NB4 (cell line): ENCODE results near the gene PIK3CA.
A peak's percentile ranks its signal among the peaks of the same experiment; 100 is the strongest.

Source experiments
- DNase-seq: peaks from one replicate; pipeline ENCODE4 v3.0.0; 2010; ENCODE audit warnings: low read depth
- H3K4me3 ChIP-seq: one replicate; pipeline ENCODE4 v1.5.1; 2011; ENCODE audit warnings: mild to moderate bottlenecking, low read depth, low read length, moderate library complexity
- MYC ChIP-seq: IDR thresholded peaks from 2 replicates; pipeline ENCODE4 v1.6.1; 2011; ENCODE audit warnings: low read depth, low read length
- POLR2A ChIP-seq: IDR thresholded peaks from 2 replicates; pipeline ENCODE4 v1.6.1; 2011; ENCODE audit warnings: mild to moderate bottlenecking; ENCODE audit not compliant: insufficient read length; ENCODE audit errors: extremely low read depth
- TF ChIP-seq, protein P1 (sequence below): IDR thresholded peaks from one replicate; pipeline ENCODE4 v1.5.1; 2012; ENCODE audit warnings: low read depth, low read length
- TF ChIP-seq, protein P2 (sequence below): IDR thresholded peaks from 2 replicates; pipeline ENCODE4 v1.6.1; 2011; ENCODE audit warnings: low read depth, low read length

Gene PIK3CA

DNA sequence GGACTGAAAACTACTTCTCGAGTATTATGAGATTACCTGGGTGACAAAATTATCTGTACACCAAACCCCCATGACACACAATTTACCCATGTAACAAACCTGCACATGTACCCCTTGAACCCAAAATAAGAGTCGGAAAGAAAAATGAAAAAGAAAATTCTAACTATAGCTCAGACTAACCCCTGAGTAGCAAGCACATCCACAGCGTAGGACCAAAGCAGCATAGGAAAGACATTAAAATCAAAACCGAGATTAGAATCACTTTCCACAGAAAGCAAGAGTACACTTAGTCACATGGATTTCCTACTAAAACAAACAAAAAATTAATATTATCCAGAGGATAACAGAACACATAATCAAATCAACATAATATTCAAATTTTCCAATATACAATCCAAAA, 6.3 kb upstream of the PIK3CA start:
- TF ChIP-seq, protein P1, sequence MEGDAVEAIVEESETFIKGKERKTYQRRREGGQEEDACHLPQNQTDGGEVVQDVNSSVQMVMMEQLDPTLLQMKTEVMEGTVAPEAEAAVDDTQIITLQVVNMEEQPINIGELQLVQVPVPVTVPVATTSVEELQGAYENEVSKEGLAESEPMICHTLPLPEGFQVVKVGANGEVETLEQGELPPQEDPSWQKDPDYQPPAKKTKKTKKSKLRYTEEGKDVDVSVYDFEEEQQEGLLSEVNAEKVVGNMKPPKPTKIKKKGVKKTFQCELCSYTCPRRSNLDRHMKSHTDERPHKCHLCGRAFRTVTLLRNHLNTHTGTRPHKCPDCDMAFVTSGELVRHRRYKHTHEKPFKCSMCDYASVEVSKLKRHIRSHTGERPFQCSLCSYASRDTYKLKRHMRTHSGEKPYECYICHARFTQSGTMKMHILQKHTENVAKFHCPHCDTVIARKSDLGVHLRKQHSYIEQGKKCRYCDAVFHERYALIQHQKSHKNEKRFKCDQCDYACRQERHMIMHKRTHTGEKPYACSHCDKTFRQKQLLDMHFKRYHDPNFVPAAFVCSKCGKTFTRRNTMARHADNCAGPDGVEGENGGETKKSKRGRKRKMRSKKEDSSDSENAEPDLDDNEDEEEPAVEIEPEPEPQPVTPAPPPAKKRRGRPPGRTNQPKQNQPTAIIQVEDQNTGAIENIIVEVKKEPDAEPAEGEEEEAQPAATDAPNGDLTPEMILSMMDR, result no peak
- TF ChIP-seq MYC (no peak), POLR2A (no peak)
- TF ChIP-seq, protein P2, sequence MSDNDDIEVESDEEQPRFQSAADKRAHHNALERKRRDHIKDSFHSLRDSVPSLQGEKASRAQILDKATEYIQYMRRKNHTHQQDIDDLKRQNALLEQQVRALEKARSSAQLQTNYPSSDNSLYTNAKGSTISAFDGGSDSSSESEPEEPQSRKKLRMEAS, result no peak
- no peak overlapping the region for H3K4me3 ChIP-seq
- DNase-seq, result no peak

GRCh38 chr3:179146911-179147513, 1.1 kb upstream of the PIK3CA start:
- peak overlapping the region; percentile 87 for H3K4me3 ChIP-seq
- TF ChIP-seq, protein P1, result peak; percentile 49
- TF ChIP-seq MYC (no peak), POLR2A (no peak)
- TF ChIP-seq, protein P2, result no peak; the same call in 1 of the 2 replicates
- DNase-seq, result peak; percentile 77

- H3K4me3 ChIP-seq, result peak overlapping the region; percentile 87
- DNase-seq, result no peak
- TF ChIP-seq MYC (no peak; the same call in 1 of the 2 replicates), POLR2A (no peak)
- TF ChIP-seq, protein P2, result no peak; the same call in 1 of the 2 replicates
- TF ChIP-seq, protein P1, result no peak
Observed at GRCh38 chr3:179147514-179147872, 664 bp upstream of the PIK3CA start.

GRCh38 chr3:179148616-179149405, 654 bp downstream of the PIK3CA start:
- peak overlapping the region; percentile 86 for H3K4me3 ChIP-seq
- DNase-seq, result peak; percentile 71
- TF ChIP-seq MYC (no peak), POLR2A (no peak)
- TF ChIP-seq, protein P1, result no peak
- TF ChIP-seq, protein P2, result no peak

- DNase-seq, result peak; percentile 60
- H3K4me3 ChIP-seq, result peak overlapping the region; percentile 86
- no peak for TF ChIP-seq MYC
- no peak for TF ChIP-seq POLR2A
- TF ChIP-seq, protein P2, result peak; percentile 66
Observed at GRCh38 chr3:179149406-179149867, 1.3 kb downstream of the PIK3CA start.

- peak overlapping the region; percentile 86 for H3K4me3 ChIP-seq
Observed at GRCh38 chr3:179149951-179150350, 1.8 kb downstream of the PIK3CA start.

More at GRCh38 chr3:179149951-179150350, 1.8 kb downstream of the PIK3CA start:
- no peak for DNase-seq
- TF ChIP-seq POLR2A (no peak), MYC (no peak)
- TF ChIP-seq, protein P1, result no peak
- TF ChIP-seq, protein P2, result no peak
